Renal cortical epithelial cell (primary cell): ENCODE measurements around the gene PNCK. TPM values are rescaled to one million over a fixed set of nuclear protein-coding genes. Genes with fewer than 3 reads are reported as not detected.
"Not testable (repeated sequence)": the region's sequence is repeated elsewhere in the genome, so short reads cannot be mapped to it uniquely, and the experiment has no call there.

Experiments used
- DNase-seq: peaks from one replicate; pipeline ENCODE4 v3.0.0-alpha.2; 2011; ENCODE audit warnings: low read depth
- total RNA-seq: library from RNA; depleted of rRNA; stranded (reverse); fragments of >200 nt; gene quantifications from 2 replicates; pipeline ENCODE4 v1.2.3, GENCODE V29; 2014

The PNCK gene
- total RNA-seq, result 0.75 TPM in 1 of 2 replicates, not detected in the other

DNA sequence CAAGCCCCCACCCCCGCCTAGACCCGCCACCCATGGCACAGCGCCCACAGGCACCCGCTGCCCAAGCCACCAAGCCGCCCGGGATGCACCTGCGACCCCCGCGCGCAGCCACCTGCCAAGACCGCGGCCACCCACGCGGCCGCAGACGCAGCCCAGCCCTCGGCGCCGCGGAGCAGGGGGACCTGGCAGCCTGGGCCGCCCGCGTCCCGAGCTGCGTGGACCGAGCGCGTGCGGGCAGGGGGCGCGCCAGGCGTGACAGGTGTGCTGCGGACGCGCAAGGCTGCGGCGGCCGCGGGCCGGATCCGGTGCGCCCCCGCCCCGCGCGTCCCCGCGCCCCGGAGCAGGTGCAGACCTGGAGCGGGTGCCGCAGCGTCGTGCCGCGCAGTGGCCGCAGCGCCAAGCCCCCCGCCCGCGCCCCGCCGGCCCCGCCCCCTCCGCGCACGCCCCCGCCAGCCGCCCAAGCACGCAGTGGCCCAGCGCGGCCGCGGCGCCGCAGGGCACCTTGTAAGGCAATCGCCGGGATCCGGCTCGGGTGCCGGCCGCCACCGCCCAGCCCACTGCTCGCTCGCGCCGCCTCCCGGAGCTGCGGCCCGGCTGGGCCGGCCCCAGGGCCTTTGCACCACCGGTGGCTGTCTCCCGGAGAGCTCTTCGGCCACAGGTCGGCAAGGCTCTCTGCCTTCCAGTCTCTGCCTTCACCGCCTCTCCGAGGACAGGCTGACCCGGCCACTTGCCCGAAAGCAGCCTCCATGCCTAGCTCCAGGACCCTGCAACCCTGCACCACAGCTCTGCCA is at the start of gene PNCK:
PNCK (minus strand) TSS at position 386 of the 791 bp plus-strand sequence. CDS start 737 bp downstream, outside the sequence.
- DNase-seq, result no peak

DNA sequence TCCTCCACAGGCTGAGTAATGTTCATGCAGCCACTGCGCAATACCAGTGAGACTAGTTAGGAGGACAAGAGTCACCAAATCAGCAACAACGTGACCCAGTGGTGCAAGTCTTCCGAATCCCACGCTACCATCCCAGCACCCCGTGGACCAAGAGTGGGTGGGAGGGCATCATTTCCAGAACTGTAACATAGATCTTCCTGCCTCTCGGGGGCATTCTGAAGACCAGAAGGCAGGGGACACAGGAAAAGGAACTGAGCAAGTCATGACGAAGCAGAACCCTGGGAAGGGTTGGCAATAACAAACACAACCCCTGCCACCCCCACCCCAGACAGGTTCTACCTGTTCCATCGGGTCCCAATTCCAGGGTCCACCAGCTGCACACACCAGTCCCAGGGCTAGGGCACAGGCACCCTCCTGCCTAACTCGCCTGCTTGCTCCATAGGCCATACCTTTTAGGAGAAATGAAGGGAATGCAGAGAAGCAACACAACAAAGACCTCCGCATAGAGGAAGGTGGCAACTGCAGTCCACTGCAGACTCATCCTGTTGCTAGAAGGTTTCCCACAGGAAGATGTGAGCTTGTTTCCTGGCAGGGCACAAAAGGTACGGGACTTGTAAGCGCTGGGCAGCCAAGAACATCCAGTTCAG is 49.2 kb upstream of the PNCK start:
- DNase-seq, result no peak

DNA sequence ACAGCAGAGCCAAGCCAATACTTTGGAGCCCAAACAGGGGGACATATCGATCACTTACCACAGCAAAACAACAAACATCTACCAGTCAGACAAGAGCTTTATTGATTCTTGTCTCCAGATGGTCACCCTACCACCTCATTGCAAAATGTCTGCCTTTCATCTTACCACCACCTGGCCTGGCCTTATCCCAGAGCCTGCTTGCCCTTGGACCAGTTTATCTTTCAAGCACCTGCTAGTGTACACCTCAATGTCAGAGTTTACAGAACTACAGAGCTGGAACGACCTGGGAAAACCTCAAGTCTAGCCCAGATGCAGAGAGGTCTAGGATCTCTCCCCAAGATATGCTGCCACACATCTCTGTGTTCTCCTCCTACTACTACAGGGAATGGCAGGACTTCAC is 46.1 kb upstream of the PNCK start:
- DNase-seq, result no peak

DNA sequence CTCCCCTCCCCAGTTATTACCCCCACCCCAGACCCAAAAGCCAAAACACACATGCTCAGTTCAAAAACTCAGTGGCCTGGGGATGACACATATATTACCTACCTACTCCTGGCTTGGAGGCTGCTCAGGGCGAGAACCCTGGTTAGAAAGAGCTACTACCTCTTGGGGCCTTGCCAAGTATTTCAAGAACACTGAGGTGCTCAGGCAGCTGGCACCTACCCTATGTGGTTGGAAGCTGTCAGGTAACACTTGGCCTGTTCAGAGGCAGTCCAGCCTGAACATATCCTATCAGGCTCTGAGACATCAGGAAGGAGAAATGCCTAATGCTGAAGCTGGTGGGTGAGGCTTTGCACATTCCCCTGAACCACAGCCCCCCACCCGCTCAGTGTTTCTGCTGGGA is 45.6 kb upstream of the PNCK start:
- no peak for DNase-seq

DNA sequence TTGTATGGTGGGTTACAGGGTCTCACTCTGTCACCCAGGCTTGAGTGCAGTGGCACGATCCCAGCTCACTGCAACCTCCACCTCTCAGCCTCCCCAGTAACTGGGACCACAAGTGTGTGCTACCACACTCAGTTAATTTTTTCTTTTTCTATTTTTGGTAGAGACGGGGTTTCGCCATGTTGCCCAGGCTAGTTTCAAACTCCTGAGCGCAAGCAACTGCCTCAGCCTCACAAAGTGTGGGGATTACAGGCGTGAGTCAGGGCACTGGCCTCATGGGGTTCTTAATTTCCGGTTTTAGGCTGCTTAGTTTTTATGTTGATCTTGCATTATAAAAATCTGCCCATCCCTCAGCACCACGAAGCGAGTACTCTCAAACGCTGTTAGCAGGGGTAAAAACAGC is 43.8 kb upstream of the PNCK start:
- no peak for DNase-seq

DNA sequence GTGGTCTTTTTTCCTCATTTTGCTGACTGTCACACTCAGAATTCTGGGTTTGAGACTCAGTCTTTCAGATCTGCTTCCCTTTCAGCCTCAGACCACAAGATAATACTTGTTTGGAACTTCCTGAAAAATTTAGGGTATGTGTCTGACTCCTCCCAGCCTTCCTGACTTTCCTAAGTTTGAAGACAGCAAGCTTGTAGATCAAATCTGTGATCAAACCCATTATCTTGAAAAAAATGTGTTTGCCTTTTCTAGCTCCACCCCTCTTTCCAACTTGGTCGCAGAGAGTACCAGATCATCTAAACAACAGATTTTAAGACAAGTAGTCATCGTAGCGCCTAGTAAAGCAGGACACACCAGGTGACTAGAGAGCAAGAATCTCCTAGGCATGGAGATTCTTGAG is 40.6 kb upstream of the PNCK start:
- no peak for DNase-seq

DNA sequence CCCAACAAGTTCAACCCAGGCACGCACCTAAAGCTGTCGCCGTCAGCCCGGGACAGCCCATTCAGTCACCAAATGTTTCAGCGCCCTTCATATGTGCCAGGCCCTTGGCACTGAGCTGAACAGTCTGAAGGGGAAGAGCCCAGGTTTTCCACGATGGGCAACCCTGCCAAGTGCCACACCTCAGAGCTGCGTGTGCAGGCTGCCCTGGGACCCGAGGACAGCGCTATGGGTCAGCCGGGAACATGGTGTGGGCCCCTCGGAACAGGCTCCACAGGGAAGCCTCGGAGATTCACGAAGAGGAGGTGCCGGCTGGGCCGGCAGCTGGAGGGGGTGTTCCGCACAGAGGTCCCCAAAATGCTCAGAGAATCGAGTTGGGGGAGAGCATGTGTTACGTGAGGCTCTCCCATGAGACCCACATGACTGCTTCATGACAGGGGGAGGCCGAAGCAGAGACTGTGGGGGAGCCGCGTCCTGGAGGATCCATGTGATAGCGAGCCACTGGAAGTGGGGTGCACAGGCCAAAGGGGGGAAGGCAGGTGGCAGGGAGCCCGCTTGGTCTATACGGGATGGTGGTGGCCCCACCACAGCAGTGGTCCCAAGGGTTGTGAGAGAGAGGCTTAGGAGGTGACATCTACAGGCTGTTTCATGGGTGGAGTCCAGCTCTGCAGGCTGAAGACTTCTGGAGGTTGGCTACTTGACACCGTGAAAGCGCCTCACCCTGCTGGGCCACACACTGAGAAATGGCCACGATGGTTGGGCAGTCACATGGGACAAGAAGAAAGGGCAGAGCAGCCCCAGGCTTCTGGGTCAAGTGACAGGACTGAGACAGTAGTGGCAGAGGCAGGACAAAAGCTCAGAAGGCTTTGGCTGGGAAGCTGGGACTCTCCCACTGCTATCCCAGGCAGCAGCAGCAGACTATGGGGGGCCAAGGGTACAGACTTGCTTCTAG is 36.4 kb upstream of the PNCK start:
- DNase-seq, result no peak

DNA sequence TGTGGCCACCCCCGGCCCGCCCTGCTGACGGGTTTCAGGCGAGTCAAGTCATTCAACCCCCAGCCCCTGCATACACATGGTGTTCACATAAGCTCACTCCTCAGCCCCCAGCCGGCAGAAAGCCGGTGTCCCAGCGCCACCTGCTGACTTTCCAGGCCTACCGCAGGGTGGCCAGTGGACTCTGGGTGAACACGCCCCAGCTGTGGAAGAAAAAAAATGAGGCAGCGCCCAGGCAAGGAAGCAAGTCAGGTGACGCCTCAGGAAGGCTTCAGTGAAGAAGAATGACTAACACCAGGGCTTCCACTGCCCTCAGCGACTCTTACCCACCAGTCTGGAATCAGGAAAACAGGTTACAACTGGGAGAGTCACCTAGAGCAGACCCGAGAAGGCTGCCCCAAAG is 34.8 kb upstream of the PNCK start:
- peak; percentile 87 for DNase-seq

DNA sequence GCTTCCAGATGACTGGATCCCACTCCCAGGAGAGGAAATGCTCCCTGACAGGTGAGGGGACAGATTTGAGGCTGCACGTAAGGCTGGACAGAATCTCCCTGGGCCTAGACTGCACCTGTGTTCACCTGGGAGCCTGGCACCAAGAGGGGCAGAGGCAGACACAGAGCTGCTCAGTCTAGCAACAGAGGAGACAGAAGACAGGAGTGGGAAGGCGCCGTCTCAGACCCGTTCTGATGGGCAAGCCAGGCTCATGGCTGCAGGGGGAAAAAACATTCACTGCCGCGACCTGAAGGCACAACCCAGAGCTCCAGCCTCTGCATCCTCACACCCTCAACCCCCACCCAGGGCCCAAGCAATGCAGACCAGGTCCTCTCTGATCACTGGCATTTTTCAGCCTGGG is 33.8 kb upstream of the PNCK start:
- no peak for DNase-seq

DNA sequence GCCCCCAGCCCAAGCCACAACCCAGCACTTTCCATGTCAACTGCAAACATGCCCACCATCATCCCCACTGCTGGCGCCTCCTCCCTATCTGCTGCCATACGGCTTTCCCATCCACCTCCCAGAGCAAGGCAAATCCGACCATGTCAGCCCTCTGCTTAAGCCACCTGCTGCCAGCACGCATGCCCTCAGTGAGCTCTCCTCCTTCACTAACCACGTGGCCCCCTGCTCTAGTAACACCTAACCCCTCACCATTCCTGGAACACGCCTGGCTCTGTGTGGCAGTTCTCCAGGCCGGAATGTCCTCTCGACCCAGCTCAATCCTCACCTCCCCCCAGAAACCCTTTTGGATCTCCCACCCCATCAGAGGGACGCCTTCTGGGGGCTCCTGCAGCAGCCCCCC is 33.2 kb upstream of the PNCK start:
- no peak for DNase-seq

DNA sequence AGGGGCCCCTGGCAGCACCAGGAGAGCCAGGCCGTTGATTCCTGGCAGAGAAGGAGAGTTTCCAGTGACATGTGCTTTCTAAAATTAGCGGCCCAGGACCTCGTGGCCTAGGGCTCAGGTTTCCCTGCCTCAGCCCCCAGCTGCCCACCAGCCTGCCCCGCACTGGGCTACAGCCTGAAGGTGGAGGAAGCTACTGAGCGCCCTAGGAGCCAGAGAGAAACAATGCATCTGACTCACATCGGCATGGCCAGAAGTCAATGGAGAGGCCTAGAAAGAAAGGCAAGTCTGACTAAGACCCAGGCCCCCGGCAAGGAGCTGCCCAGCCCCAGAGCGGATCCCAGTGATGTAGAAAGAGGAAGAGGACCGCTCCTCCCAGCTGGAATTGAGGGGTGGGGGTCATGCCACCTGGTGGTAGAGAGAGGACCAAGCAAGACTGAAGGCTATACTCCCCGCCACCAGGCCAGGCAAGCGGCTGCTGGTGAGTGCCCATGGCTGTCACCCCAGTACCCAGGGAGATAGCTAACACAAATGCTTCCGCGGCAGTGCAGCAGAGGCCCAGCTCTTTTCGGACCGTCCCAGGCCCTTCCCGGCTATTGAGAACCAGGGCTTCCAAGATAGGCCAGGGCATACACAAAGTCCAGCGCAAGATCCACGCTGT is 31.9 kb upstream of the PNCK start:
- not testable (repeated sequence) for DNase-seq

DNA sequence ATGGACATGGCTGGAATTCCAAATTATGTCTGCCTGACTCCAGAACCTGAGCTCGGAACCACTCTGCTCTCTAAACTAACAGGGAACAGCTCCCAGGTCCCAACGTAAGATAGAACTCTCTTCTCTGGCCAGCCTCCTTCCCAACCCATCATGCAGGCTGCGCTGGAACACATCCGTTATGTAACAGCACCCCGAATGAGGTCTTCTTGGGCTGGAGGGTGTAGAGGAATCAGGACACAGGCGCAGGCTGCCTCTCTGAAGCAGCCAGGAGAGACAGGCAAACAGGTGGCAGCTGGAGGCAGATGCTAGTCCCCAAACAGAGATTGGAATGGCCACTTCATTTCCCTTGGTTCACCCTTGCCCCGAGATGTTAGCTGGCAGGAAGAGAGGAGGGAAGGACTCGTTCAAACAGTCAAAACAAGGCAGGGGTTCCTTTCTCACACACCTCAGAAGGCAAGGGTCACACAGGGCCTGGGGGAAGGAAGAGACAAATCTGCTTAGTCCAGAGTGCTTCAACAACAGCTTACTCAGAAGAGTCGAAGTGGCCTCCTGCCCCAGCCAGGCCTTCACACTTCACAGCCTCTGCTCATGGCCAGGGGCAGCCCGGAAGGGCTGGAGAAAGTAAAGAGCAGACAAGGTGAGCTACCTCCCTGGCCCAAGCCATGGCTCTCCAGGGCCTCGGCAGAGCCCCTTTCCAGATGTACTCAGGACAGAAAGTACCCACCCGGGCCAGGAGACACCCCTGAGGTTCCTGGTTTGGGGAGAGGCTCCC is 31.2 kb upstream of the PNCK start:
- not testable (repeated sequence) for DNase-seq

DNA sequence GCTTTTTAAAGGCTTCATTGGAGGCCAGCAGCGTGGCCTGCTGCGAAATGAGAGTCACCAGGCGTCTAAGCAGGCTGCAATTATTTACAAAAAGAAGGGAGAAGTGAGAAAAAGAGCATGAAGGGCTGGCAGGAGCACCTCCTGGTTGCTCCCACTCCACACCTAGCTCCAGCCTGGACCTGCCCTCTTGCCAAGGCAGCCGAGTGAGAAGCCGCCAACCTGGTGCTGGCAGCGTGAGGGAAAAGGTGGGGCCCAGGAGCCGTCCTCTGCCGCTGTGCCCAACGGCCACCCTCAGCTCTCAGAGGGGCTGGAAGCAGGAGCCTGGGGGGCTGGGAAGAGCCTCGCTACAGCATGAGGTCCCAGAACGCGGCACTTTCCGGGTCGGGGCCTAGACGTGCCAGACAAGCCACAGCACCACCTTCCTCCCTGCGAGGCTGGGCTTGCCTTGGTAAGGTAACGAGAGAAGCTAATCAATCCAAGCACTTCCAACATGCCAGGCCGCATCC is 30.5 kb upstream of the PNCK start:
- no peak for DNase-seq

DNA sequence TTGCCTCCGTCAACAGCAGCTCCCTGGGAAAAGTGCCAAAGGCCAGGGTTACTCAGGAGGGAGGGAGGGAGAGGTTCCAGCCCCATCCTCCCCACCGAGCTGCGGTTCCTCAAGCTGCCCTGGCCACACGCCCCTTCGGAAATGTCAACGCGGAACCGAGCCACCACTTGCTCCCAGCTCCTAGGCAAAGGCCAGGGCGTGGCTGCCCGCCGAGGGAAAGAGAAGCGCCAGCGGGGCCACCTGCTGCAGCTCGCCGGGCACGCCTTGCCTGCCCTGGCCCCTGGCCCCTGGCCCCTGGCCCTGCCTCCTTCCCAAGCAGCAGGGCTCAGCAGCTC is 29.4 kb upstream of the PNCK start:
- peak; percentile 59 for DNase-seq

DNA sequence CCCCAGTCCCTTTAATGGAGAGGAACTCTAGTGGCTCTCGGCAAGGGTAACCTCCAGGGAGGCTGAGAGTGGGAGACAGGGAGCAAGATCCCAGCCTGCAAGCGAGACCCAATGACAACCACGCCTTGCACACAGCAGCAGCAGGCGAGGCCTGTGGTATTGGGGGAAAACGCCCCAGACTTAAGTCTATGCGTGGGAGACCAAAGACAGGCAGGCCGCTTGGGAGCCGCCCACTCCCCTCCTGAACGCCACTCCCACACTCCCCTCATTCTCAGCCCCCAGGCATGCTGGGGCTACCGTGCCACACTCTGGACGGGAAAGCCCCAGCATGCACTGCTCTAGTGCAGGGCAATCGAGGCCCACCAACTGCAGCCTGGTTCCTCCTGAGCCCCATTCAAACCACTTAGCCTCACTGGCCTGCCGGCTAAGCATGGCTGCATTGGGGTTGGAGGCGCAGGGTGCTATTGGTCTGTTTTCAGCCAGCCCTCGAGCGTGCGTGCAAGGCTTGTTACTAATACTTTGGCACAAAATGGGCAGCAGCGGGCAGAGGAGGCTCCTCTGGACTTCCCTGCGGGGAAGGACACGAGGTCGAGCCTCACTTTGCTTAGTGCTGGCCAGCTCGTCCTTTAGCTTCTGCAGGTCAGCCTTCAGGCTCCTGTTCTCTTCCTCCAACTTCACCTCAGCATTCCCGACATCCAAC is 28.9 kb upstream of the PNCK start:
- no peak for DNase-seq

DNA sequence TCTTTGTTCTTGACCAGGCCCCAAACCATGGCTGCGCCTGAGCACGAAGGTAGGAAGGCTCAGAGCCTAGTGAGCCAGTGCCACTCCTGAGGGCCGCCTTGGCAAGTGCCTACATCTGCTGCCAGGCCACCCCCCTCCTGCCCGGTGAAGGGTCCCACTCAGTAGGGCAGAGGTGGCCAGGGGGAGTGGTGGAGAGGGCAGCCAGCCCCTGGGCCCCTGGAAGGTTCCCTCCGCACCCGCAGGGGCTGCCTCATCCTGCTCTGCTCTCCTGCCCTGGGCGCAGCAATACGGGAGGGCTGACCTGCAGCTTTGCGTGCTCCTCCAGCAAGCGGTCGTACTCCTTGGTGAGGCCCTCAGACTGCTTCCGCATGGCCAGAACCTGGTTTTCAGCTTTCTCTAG is 28.1 kb upstream of the PNCK start:
- DNase-seq, result no peak

DNA sequence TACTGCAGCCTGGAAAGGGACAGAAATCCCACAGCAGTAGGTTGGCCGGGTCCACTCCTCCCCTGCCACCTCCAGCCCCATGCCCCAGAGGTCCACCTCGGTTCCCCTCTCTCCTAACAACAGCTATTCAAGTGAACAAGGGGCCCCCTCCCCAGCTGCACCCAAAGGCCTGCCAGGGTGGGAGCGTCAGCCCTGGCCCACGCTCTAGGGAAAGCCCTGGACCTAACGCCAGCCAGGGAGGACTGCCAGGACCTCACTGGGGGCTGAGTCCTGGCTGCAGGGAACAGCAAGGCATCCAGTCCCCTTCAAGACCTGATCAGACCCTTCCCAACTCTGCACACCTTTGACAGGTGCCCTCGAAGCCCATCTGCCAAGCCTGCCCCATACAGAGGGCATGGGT is 27.4 kb upstream of the PNCK start:
- no peak for DNase-seq

DNA sequence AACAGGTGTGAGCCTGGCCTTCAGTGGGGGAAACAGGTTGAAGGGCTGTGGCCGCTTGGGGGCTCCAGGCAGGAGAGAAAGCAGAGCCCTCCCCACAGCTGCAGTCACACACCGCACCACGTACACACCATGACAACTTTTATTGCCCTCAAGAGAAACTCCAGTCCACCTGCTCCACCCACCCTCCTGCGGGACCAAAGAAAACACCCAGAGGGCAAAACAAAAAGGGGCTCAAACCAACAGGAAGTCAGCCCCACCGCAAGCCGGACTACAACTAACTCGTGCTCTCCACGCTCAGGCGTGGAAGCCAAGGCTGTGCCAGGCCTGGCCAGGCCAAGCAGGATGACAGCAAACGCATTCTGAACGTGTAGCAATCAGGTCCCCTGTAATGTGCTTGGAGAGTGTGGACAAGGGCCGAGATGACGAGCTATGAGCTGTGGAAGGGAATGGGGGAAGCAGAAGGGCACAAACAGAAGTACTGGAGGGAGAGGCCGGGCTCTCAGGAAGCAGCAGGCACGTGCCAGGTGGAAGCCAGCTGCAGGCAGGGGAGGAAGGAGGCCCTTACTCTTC is 26.8 kb upstream of the PNCK start:
- DNase-seq, result no peak

DNA sequence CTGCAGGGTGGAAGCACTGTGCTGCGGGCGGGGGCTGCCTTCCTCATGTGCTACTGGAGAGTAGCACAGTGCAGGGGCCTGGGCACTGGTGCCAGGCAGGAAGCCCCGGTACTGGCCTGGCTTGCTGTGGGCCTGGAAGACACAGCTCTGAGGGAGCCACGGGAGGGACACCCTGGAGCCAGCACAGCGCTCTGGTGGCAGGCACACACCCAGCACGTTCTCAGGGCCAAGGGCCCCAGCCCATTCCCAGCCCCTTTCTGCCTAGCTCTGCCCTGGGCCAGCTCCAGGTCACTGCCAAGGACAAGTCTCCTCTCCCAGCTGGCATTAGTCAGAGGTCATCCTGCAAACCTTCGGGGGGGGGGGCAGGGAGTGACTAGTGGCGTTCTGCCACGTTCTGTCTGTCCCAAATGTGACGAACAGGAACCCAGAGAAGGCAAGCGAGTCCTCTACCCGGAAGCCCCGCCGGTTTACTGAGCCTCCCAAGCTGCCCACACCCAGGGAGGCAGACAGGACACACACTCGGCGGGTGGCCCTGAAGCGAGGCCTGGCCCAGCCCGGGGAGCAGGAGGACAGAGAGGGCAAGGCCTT is 26.3 kb upstream of the PNCK start:
- DNase-seq, result not testable (repeated sequence)
